Measurements from ENCODE around the gene HTT-AS.

Gene HTT-AS

GRCh38 chr4:3025881-3026280 lies 48.5 kb downstream of the HTT-AS start:
- no peak for DNase-seq

DNA sequence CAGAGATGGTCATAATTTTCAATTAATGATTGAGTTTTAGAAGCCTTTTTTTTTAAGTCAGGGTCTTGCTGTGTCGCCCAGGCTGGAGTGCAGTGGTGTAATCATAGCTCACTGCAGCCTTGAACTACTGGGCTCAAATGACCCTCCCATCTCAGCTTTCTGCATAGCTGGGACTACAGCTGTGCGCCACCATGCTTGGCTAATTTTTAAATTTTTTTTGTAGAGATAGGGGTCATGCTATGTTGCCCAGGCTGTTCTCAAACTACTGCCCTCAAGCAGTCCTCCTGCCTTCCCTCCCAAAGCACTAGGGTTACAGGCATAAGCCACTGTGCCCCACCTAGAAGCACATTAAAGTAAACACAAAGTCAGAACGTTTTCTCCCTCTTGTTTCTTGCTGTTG lies 51.7 kb downstream of the HTT-AS start:
- DNase-seq: no peak

- no peak for DNase-seq
Measured at GRCh38 chr4:3022112-3022511, 52.2 kb downstream of the HTT-AS start.

DNA sequence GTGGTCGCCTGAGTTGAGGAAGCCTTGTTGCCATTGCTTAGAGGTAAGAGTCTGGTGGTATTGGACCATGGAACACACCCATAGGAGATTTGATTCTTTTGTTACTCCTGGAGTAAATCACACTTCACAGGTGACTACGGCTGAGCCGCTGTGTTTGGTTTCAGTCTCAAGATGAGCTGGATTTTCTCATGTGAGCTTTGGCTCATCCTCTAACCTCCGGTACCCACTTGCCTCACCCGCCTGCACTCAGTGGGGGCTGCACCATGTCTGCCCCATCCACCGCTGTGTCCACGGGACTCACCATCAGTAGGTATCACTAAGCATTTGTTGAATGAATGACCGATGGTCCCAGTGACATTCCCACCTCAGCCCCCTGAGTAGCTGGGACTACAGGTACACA lies 52.7 kb downstream of the HTT-AS start:
- DNase-seq: no peak

GRCh38 chr4:3021127-3021526 lies 53.2 kb downstream of the HTT-AS start:
- no peak for DNase-seq

GRCh38 chr4:3019145-3019846 lies 55.0 kb downstream of the HTT-AS start:
- no peak for DNase-seq

DNA sequence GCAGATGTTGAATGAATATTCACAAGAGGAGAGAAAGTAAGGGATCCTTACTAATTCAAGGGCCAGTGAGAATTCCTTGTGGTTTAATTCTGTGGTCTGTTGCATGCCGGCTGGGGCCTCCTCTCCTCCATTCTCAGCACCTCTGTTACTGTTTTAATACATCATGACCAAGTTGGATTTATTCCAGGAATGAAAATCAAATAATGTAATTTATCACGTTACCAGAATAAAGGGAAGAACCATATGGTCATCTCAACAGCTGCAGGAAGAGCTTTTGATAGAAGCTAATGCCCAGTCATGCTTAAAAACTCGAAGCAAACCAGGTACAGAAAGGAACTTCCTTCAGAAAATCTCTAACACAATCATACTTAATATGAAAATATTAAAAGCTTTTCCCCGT lies 56.8 kb downstream of the HTT-AS start:
- no peak for DNase-seq

- no peak for DNase-seq
Measured at GRCh38 chr4:3016961-3017360, 57.4 kb downstream of the HTT-AS start.

GRCh38 chr4:3013839-3014350 lies 60.4 kb downstream of the HTT-AS start:
- no peak for DNase-seq
